HG03432 (cell line): ENCODE measurements around the gene FAM131C.

Experiments
- ATAC-seq: cut with Tn5 transposase; IDR thresholded peaks from one replicate; pipeline ENCODE4 v1.9.1; 2021; ENCODE audit warnings: mild to moderate bottlenecking, moderate library complexity; ENCODE audit not compliant: unreplicated experiment

FAM131C gene, protein sequence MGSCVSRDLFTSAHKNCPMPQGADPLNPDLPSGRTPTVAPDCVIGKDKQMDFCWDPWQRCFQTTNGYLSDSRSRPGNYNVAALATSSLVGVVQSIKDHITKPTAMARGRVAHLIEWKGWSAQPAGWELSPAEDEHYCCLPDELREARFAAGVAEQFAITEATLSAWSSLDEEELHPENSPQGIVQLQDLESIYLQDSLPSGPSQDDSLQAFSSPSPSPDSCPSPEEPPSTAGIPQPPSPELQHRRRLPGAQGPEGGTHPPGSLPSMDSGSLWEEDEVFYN

DNA sequence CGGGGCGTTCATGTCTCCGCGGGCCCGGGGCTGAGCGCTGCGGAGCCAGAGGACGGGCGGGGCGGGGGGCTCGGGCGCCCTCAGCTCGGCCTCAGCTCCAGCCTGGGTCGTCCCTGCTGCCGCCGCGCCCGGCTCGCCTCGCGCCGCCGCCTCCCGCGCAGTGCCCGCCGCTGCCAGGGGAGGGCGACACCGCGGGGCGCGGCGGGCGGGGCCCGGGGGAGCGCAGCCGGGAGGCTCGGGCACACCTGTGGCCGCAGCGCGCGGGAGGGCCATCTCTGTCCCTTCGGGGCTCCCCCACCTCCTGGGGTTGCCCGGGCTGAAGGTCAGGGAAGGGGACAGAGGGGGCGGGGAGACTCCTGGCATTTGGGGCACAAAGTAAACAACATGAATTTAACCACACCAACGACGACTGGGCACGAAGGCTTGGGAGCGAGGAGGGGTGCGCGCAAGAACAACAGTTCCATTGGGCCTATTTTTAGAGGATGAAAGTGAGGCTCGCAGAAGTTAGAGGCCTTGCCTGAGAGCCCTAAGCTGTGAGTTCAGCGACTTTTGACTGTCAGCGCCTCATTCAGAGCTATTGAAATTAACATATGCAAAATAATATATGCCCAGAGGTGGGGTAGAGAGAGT lies at the start of gene FAM131C:
FAM131C (minus strand) TSS at position 162 of the 630 bp plus-strand sequence. CDS start 209 bp downstream, outside the sequence.
- ATAC-seq, result no peak

DNA sequence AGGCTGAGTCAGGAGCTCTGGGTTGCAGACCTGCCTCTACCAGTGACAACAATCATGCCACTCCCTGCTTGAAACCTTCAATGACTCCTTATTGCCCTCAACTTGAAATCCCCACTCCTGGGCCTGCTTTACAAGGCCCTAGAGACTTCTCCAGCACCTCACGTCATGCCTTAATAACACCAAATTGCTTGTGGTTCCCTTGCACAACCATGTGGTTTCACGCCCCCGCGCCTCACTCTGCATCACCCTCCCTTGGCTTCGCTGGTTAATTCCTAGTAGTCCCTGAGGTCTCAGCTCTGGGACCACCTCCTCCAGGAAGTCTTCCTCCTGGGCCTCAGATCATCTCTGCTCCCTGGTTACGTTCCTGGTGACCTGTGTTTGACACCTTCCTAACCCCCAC lies 49.5 kb upstream of the FAM131C start:
- ATAC-seq, result no peak

- no peak for ATAC-seq
Observed at GRCh38 chr1:16122350-16122881, 49.0 kb upstream of the FAM131C start.

GRCh38 chr1:16120940-16121410 lies 47.5 kb upstream of the FAM131C start:
- no peak for ATAC-seq

GRCh38 chr1:16120407-16120806 lies 47.0 kb upstream of the FAM131C start:
- no peak for ATAC-seq

DNA sequence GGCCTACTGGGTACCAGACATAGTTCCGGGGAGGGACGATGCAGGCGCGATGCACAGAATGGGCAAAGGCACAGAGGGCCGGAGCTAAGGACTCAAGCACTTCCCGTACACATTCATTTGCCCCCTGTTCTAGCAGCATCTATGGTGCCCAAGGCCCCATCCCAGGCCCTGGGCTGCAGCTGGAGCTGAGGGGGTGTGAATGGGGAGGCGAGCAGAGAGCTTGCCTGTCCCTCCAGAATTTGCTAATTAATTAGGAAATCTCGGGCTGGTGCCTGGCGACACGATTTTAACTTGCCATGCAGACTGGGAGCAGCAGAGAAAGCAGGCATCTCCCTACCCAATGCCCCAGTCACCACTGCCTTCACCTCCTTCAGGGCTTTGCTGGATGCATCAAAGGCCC lies 46.5 kb upstream of the FAM131C start:
- ATAC-seq, result no peak

- ATAC-seq, result no peak
Observed at GRCh38 chr1:16119504-16119903, 46.1 kb upstream of the FAM131C start.

DNA sequence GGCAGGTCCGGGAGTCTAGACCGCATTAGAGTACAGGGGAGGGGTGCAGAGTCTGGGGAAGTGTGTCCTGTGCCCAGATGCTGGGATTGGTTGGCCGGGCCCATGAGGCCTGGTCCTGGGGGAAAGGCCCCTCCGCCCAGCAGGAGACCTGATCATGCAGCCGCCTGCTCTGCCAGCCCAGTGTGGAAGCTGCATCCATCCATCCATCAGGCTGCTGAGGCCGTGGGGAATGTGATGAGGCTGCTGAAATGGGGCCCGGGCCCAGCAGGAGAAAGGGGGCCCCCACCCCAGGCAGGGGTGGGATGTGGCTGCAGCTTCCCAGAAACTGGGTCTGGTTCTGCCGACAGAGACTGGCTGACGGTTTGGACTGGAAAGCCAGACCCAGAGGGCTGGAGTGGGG lies 45.3 kb upstream of the FAM131C start:
- no peak for ATAC-seq

GRCh38 chr1:16117936-16118335 lies 44.5 kb upstream of the FAM131C start:
- no peak for ATAC-seq

GRCh38 chr1:16117369-16117768 lies 43.9 kb upstream of the FAM131C start:
- ATAC-seq, result no peak

- ATAC-seq, result no peak
Observed at GRCh38 chr1:16116625-16117024, 43.2 kb upstream of the FAM131C start.

- ATAC-seq, result no peak
Observed at GRCh38 chr1:16116002-16116401, 42.6 kb upstream of the FAM131C start.

DNA sequence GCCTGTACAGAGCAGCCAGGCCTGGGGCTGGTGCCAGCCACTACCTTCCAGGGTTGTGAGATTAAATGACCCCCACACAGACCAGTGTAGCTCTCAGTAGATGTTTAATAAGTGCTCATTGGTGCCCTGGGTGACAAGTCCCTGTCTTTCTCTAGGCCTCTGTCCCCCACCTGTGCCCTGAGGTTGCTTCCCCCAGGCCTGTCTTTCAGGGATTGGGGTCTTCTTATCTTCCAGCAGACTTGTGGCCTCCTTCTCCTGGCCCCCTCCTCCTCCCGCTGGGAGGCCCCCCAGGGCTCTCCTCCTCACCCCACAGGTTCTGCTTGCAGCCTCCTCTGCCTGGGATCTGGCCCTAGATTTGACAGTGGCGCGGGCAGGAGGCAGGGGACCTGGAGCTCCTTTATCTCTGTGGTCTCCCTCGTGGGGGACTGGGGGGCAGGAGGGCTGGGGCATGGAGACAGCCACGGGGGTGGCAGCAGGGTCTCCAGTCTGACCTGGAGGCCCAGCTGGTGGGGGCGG lies 42.1 kb upstream of the FAM131C start:
- no peak for ATAC-seq

DNA sequence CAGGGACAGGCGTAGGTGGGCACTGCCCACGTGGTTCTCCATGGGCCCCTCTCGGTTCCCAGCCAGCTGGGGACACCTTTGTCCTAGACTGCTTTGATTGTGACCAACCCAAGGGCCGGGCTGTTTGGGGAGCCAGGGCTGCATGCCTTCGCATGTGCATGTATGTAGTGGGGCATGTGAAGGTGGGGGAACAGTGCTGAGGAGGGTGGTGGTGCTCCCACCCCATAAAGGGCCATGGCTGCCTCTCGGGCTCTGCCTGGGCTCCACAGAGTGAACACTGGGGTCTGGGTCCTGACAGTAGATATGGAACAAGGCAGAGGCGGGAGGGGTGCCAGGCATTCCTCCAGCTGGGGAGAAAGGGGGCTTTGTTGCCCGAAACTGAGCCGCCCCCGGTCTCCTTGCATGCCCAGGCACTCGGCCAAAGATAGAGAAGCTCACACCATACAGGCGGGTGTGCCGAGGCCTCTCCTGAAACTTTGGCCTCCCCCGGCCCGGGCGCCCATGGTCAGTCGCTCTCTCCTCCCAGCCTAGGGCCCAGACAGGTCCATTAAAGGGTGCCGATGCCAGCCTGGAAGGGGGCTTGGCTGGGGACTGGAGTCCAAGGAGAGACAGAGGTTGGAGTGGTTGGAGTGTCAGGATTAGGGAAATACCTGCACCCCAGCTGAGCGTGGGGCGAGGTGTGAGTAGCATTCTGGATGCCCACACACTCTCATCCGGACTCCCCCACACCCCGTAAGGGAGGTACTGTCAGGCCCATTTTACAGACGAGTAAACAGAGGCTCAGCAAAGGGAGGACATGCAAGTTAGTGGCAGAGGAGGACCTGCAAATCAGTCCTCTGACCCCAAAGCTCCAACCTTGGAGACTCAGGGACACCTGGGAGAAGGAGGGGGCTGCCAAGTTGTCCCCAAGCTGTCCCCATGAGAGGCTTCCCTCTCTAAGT lies 41.3 kb upstream of the FAM131C start:
- no peak for ATAC-seq

GRCh38 chr1:16112596-16113555 lies 39.4 kb upstream of the FAM131C start:
- ATAC-seq, result no peak

DNA sequence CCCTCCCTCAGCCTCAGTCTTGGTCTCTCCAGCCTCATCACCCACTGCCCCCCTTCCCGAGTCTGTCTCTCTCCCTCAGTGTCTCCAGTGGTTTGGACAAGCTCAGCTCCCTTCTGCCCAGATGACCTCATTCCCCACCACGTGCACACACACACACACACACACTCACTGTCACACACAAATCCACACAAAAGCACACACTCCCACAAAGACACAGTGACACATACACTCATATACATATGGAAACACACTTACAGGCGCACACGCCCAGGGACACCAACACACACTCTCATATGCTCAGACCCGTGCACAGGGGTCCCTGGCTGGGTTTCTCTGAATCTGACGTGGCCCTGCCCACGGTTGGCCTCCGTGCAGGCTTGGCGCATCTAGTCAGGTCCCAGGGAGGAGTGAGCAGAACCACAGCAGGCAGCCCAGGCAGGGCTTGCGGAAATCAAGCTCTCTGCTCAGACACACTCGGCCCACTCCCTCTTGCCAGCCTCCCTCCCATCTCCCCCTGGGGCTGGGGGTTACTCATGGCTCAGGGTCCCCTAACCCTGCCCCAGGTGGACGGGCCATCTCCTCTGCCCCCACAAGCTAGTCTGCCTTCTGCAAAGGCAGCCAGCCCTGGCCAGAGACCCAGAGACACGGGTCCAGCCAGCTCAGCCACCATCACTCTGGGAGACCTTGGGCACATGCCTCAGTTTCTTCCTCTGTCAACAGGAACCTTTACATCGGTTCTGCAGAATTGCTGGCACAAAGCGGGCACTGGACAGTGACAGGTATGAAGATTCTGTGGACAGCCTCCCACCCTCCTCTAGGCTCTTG lies 38.5 kb upstream of the FAM131C start:
- no peak for ATAC-seq

- no peak for ATAC-seq
Observed at GRCh38 chr1:16110884-16111283, 37.4 kb upstream of the FAM131C start.

DNA sequence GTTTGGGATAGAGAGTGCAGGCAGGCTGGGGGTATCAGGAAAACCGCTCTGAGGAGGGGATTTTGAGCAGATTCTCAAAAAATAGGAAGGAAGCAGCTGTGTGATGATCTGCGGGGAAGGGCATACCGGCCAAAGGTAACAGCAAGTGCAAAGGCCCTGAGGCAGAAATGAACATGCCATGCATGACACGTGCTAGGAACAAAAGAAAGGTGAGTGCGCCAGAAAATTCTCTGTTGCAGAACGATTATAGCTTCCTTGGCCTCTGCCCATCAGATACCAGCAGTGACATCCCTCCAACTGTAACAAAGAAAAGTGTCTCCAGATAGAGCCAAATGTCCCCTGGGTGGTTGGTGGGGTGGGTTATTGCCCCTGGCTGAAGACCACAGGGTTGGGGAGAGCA lies 37.0 kb upstream of the FAM131C start:
- ATAC-seq, result no peak

GRCh38 chr1:16109571-16109970 lies 36.1 kb upstream of the FAM131C start:
- ATAC-seq, result no peak
